Measurements from ENCODE around the gene KIF19.

GRCh38 chr17:74404789-74405188 is 78.8 kb downstream of the KIF19 start:
- TF ChIP-seq, protein P1, sequence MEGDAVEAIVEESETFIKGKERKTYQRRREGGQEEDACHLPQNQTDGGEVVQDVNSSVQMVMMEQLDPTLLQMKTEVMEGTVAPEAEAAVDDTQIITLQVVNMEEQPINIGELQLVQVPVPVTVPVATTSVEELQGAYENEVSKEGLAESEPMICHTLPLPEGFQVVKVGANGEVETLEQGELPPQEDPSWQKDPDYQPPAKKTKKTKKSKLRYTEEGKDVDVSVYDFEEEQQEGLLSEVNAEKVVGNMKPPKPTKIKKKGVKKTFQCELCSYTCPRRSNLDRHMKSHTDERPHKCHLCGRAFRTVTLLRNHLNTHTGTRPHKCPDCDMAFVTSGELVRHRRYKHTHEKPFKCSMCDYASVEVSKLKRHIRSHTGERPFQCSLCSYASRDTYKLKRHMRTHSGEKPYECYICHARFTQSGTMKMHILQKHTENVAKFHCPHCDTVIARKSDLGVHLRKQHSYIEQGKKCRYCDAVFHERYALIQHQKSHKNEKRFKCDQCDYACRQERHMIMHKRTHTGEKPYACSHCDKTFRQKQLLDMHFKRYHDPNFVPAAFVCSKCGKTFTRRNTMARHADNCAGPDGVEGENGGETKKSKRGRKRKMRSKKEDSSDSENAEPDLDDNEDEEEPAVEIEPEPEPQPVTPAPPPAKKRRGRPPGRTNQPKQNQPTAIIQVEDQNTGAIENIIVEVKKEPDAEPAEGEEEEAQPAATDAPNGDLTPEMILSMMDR (IDR thresholded peaks at IDR 0.05; ENCODE audit: low read depth, low read length): no peak
- TF ChIP-seq EZH2phosphoT487 (IDR thresholded peaks at IDR 0.05; ENCODE audit: low read depth): no peak
